Measurements from ENCODE around the gene NRXN3.

- TF ChIP-seq SIN3A (IDR thresholded peaks at IDR 0.05; ENCODE audit: borderline replicate concordance, insufficient read depth, low read depth, low read length) (no peak), CTCF (IDR thresholded peaks at IDR 0.05) (no peak), POLR2AphosphoS5 (IDR thresholded peaks at IDR 0.05; ENCODE audit: low read depth, low read length) (no peak), TCF7L2 (IDR thresholded peaks at IDR 0.05; ENCODE audit: low read depth, low read length) (no peak), REST (IDR thresholded peaks at IDR 0.05; ENCODE audit: insufficient read depth in 1 of 2, low read depth in 2 of 2, low read length in 1 of 2) (no peak)
Observed at GRCh38 chr14:79568594-79568993, 1398.4 kb downstream of the NRXN3 start.

Measured in Panc1 (cell line).